Measurements from ENCODE around the gene NEDD1.
A peak's percentile ranks its signal among the peaks of the same experiment; 100 is the strongest.

NEDD1 gene

GRCh38 chr12:96906849-96907670 is at the start of gene NEDD1:
TSS of gene NEDD1 (plus strand) at chr12:96907257. CDS start at chr12:96909760, 2,503 bp downstream.
- peak; percentile 80 for DNase-seq (ENCODE audit: low spot score)

GRCh38 chr12:96858162-96858561 is 48.9 kb upstream of the NEDD1 start:
- no peak for DNase-seq (ENCODE audit: low spot score)

GRCh38 chr12:96861656-96862055 is 45.4 kb upstream of the NEDD1 start:
- no peak for DNase-seq (ENCODE audit: low spot score)

DNA sequence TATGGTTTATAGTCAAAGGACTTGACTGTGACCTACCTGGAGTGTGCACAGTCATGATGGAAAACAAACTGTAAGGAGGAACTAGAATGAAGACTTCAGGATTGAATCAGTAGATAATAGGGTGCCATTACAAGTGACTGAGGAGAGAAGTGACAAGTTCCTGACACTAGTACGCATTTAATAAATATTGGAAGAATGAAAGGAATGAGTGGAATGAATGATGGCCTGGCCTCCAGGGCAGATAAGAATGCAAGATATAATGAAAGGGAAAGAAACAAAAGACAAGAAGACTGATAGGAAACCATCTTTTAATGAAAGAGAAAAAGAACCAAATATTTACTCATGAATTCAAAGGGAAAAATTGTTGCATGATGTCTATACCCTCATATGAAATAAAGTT is 44.7 kb upstream of the NEDD1 start:
- DNase-seq (ENCODE audit: low spot score), result no peak

DNA sequence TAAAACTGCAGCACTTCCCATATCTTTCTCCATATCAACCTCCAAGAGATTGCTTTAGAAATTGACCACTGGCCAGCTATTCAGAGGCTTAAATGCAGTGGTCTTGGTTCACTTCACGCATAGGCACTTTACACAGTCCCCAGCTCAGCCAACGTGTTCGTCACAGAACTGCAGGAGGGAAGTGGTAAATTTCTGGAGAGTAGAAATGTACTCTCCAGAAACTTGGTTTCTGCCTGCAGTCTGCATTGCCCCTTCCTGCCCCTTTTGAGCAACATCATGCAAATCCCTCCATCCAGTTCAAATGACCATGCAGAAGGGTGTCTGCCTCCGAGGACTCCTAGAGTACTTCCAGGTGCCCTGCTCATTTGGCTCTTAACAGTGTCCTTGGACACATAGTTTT is 42.7 kb upstream of the NEDD1 start:
- no peak for DNase-seq (ENCODE audit: low spot score)

- no peak for DNase-seq (ENCODE audit: low spot score)
Measured at GRCh38 chr12:96866801-96867590, 40.1 kb upstream of the NEDD1 start.

GRCh38 chr12:96870946-96871345 is 36.1 kb upstream of the NEDD1 start:
- no peak for DNase-seq (ENCODE audit: low spot score)

DNA sequence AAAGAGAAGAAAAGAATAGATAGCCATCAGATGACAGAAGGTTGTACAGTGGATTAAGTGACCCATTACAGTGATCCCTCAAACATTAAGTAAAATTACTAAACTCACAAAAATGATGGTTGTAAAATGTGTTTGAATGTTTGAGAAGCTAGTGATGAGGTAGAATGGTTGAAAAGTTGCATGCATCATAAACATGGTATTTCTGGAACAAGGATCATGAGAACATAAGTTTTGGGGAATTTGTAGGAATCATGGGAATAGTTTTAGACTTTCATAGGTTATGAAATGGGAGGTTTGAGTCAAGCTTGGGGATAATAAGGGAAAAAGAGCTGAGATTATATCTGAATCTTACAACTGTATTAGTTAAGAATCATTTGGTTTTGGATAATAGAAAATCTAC is 34.1 kb upstream of the NEDD1 start:
- no peak for DNase-seq (ENCODE audit: low spot score)

DNA sequence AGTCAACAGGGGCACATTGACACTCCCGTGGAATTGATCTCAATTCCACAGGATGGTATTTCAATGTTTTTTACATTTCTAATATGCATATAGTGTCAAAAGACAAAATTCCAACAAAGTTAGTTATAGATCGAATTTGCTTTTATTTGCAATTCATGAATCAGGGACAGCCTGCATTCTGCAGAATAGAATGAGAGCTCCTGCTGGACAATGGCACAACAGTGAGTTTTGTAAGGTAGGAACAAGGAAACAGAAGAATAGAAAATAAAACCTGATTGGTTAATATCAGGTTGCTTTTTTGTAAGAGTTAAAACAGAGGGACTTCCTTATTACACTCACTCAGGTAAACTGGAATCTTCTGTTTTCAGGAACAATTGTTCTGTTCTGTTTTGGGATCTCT is 32.8 kb upstream of the NEDD1 start:
- DNase-seq (ENCODE audit: low spot score), result no peak

GRCh38 chr12:96876966-96877365 is 30.1 kb upstream of the NEDD1 start:
- DNase-seq (ENCODE audit: low spot score), result no peak

- no peak for DNase-seq (ENCODE audit: low spot score)
Measured at GRCh38 chr12:96878704-96879103, 28.4 kb upstream of the NEDD1 start.

- no peak for DNase-seq (ENCODE audit: low spot score)
Measured at GRCh38 chr12:96879301-96879700, 27.8 kb upstream of the NEDD1 start.

- no peak for DNase-seq (ENCODE audit: low spot score)
Measured at GRCh38 chr12:96880220-96880619, 26.8 kb upstream of the NEDD1 start.

- no peak for DNase-seq (ENCODE audit: low spot score)
Measured at GRCh38 chr12:96881608-96882007, 25.4 kb upstream of the NEDD1 start.

- DNase-seq (ENCODE audit: low spot score), result no peak
Measured at GRCh38 chr12:96882862-96883261, 24.2 kb upstream of the NEDD1 start.

- DNase-seq (ENCODE audit: low spot score), result no peak
Measured at GRCh38 chr12:96883571-96883970, 23.5 kb upstream of the NEDD1 start.

GRCh38 chr12:96886998-96887677 is 19.9 kb upstream of the NEDD1 start:
- peak; percentile 31 for DNase-seq (ENCODE audit: low spot score)

- no peak for DNase-seq (ENCODE audit: low spot score)
Measured at GRCh38 chr12:96889273-96889933, 17.7 kb upstream of the NEDD1 start.

DNA sequence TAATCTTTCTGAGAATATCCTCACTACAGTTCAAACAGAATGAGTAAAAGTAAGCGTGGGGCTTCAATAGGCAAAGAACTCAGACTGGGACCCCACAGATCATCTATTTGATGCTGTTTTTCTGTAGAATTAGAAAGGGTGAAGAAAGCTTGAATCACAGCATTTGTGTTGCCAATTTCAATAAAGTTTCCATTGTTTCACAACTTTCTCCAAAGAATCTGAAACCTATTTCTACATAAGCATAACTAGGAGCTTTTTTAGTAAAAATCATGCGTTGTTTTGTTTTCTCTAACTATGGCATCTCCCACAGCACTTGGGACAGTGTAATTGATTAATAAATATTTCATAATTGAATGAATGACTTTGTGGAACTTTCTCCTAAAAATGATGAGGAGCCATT is 16.7 kb upstream of the NEDD1 start:
- no peak for DNase-seq (ENCODE audit: low spot score)

DNA sequence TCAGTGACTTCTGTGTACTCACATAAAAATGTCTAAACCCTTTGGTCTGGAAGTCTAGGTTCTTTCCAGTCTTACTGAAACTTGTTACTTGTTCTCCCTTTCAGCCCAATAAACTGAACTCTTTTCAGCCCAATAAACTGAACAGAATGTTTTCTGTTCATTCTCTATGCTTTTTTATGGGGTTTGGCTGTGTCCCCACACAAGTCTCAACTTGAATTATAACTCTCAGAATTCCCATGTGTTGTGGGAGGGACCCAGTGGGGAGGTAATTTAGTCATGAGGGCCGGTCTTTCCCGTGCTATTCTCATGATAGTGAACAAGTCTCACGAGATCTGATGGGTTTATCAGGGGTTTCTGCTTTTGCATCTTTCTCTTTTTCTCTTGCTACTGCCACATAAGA is 15.0 kb upstream of the NEDD1 start:
- no peak for DNase-seq (ENCODE audit: low spot score)

GRCh38 chr12:96897421-96897820 is 9.6 kb upstream of the NEDD1 start:
- DNase-seq (ENCODE audit: low spot score), result no peak

- DNase-seq (ENCODE audit: low spot score), result no peak
Measured at GRCh38 chr12:96901175-96901574, 5.9 kb upstream of the NEDD1 start.
